OCI-LY1 (cell line): Measurements from ENCODE around the gene PSEN1.

Experiments
- H2AFZ ChIP-seq: fragments of 200-600 bp; sonication (generic), shearing (Covaris generic); 2 replicates; pipeline ENCODE4 v1.6.0; 2014; ENCODE audit warnings: antibody characterized with exemption, mild to moderate bottlenecking, low read length
- H3F3A ChIP-seq: fragments of 200-600 bp; sonication (generic), shearing (Covaris generic); 2 replicates; pipeline ENCODE4 v1.6.0; 2014; ENCODE audit warnings: mild to moderate bottlenecking, antibody characterized with exemption, low read length, moderate library complexity; ENCODE audit not compliant: insufficient read depth
- H3K27ac ChIP-seq: fragments of 200-600 bp; sonication (generic); 2 replicates; pipeline ENCODE4 v1.5.1; 2014; ENCODE audit warnings: low read length, mixed run types, mild to moderate bottlenecking, low read depth; ENCODE audit not compliant: poor library complexity, severe bottlenecking
- H3K27me3 ChIP-seq: fragments of 200-600 bp; sonication (generic); 2 replicates; pipeline ENCODE4 v1.6.0; 2014; ENCODE audit warnings: antibody characterized with exemption, mild to moderate bottlenecking, low read length, moderate library complexity; ENCODE audit not compliant: insufficient read depth
- H3K36me3 ChIP-seq: fragments of 200-600 bp; sonication (generic); 2 replicates; pipeline ENCODE4 v1.6.1; 2014; ENCODE audit warnings: mild to moderate bottlenecking, antibody characterized with exemption, low read length, moderate library complexity, mixed read lengths; ENCODE audit not compliant: insufficient read depth
- H3K4me1 ChIP-seq: fragments of 200-600 bp; sonication (generic); 2 replicates; pipeline ENCODE4 v1.5.1; 2014; ENCODE audit warnings: mild to moderate bottlenecking, low read length, moderate library complexity; ENCODE audit not compliant: insufficient read depth, severe bottlenecking
- H3K4me2 ChIP-seq: fragments of 200-600 bp; sonication (generic), shearing (Covaris generic); 2 replicates; pipeline ENCODE4 v1.6.1; 2014; ENCODE audit warnings: low read length
- H3K4me3 ChIP-seq: fragments of 200-600 bp; sonication (generic); 2 replicates; pipeline ENCODE4 v1.5.1; 2014; ENCODE audit warnings: low read length, low read depth, mild to moderate bottlenecking, mixed read lengths; ENCODE audit not compliant: poor library complexity, severe bottlenecking
- H3K79me2 ChIP-seq: fragments of 200-600 bp; shearing (Covaris generic); 2 replicates; pipeline ENCODE4 v1.6.1; 2016; ENCODE audit warnings: mixed run types, low read length, mixed read lengths; ENCODE audit not compliant: insufficient read depth
- H3K9ac ChIP-seq: fragments of 200-600 bp; sonication (generic), shearing (Covaris generic); 2 replicates; pipeline ENCODE4 v1.6.1; 2014; ENCODE audit warnings: mild to moderate bottlenecking, low read length, mixed read lengths
- H3K9me2 ChIP-seq: fragments of 200-600 bp; sonication (generic), shearing (Covaris generic); 2 replicates; pipeline ENCODE4 v1.6.1; 2014; ENCODE audit warnings: low read depth, mild to moderate bottlenecking, low read length, mixed read lengths
- H3K9me3 ChIP-seq: fragments of 200-600 bp; shearing (Covaris generic); 2 replicates; pipeline ENCODE4 v1.6.1; 2014; ENCODE audit warnings: low read length, mixed read lengths
- H4K20me1 ChIP-seq: fragments of 200-600 bp; sonication (generic), shearing (Covaris generic); 2 replicates; pipeline ENCODE4 v1.6.0; 2016; ENCODE audit warnings: mild to moderate bottlenecking, low read length; ENCODE audit not compliant: insufficient read depth
- CTCF ChIP-seq: fragments of 200-600 bp; sonication (generic), shearing (Covaris generic); IDR thresholded peaks from 2 replicates; pipeline ENCODE4 v1.5.1; 2017; ENCODE audit warnings: mild to moderate bottlenecking, antibody characterized with exemption, low read length, moderate library complexity, mixed read lengths
- EZH2 ChIP-seq: fragments of 200-600 bp; sonication (generic), shearing (Covaris generic); IDR thresholded peaks from 2 replicates; pipeline ENCODE4 v1.8.0; 2017; ENCODE audit warnings: borderline replicate concordance, mixed run types, mild to moderate bottlenecking, antibody characterized with exemption, low read length, moderate library complexity, mixed read lengths

Gene PSEN1

GRCh38 chr14:73250317-73250713 is 114.0 kb downstream of the PSEN1 start:
- Histone ChIP-seq H3K36me3 (no peaks in the 10 kb centered on the region), H3F3A (no peaks in the 10 kb centered on the region), H3K4me2 (no peak overlapping the region), H3K4me1 (peaks cover 35% of the 10 kb centered on the region), H2AFZ (no peak overlapping the region), H3K4me3 (no peak overlapping the region), H3K27me3 (peaks cover 2% of the 10 kb centered on the region; the same call in 1 of the 2 replicates), H3K9ac (no peak overlapping the region), H4K20me1 (no peaks in the 10 kb centered on the region), H3K27ac (no peak overlapping the region), H3K79me2 (no peaks in the 10 kb centered on the region), H3K9me3 (no peaks in the 10 kb centered on the region), H3K9me2 (no peaks in the 10 kb centered on the region)
- no peak for TF ChIP-seq EZH2
- no peak for TF ChIP-seq CTCF

- Histone ChIP-seq H3K4me1 (peaks cover 30% of the 10 kb centered on the region), H3K9me2 (no peaks in the 10 kb centered on the region), H3F3A (no peaks in the 10 kb centered on the region), H4K20me1 (no peaks in the 10 kb centered on the region), H2AFZ (no peak overlapping the region), H3K36me3 (no peaks in the 10 kb centered on the region), H3K79me2 (no peaks in the 10 kb centered on the region), H3K4me3 (no peak overlapping the region), H3K9ac (no peak overlapping the region), H3K27me3 (no peaks in the 10 kb centered on the region; the same call in 1 of the 2 replicates), H3K9me3 (no peaks in the 10 kb centered on the region), H3K27ac (no peak overlapping the region), H3K4me2 (no peak overlapping the region)
- no peak for TF ChIP-seq CTCF
- TF ChIP-seq EZH2: no peak
Observed at GRCh38 chr14:73250781-73251500, 114.6 kb downstream of the PSEN1 start.

GRCh38 chr14:73251516-73252215 is 115.4 kb downstream of the PSEN1 start:
- Histone ChIP-seq H3K9me2 (no peaks in the 10 kb centered on the region), H3K27ac (no peak overlapping the region), H3K4me3 (no peak overlapping the region), H3F3A (no peaks in the 10 kb centered on the region), H3K27me3 (no peaks in the 10 kb centered on the region; the same call in 1 of the 2 replicates), H3K9ac (no peak overlapping the region), H3K9me3 (no peaks in the 10 kb centered on the region), H3K4me1 (peaks cover 24% of the 10 kb centered on the region), H4K20me1 (no peaks in the 10 kb centered on the region), H3K36me3 (no peaks in the 10 kb centered on the region), H3K4me2 (no peak overlapping the region), H2AFZ (no peak overlapping the region), H3K79me2 (no peaks in the 10 kb centered on the region)
- TF ChIP-seq EZH2: no peak
- no peak for TF ChIP-seq CTCF
